HG03103 (cell line): ENCODE data around the gene HYAL2.

Experiments
- ATAC-seq: cut with Tn5 transposase; IDR thresholded peaks from one replicate; pipeline ENCODE4 v1.9.1; 2021; ENCODE audit warnings: low read depth; ENCODE audit not compliant: unreplicated experiment

The HYAL2 gene, protein sequence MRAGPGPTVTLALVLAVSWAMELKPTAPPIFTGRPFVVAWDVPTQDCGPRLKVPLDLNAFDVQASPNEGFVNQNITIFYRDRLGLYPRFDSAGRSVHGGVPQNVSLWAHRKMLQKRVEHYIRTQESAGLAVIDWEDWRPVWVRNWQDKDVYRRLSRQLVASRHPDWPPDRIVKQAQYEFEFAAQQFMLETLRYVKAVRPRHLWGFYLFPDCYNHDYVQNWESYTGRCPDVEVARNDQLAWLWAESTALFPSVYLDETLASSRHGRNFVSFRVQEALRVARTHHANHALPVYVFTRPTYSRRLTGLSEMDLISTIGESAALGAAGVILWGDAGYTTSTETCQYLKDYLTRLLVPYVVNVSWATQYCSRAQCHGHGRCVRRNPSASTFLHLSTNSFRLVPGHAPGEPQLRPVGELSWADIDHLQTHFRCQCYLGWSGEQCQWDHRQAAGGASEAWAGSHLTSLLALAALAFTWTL

DNA sequence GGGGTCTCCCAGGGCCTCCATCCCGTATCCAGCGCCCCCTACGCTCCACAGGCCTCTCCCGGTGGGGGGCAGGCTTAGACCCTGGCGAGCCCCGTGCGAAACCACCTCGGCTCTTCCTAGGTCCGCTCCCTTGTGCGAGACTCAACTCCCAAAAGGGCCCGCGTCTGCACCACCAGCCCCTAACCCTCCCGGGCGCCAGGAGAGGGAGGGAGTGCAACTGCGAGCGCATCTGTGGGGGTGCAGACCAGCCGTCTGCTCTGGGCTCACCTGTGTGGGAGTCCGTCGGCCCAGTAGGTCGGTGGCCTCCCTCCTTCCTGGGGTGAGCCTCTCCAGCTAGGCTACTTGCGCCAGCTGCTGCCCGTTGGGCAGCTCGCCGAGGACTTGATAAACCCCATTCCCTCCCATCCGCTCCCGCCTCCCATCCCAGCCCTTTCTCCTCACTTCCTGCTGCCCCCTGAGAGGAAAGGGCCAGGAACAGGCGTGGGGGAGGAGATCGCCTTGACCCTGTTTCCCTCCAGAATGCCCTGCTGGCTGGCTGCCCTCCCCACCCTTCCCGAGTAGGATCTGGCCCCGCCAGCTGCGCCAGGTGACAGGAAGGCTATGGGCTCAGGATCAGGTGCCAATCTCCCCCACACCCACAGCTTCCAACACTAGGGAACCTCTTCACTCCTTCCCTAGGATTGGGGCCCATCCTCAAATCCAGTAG is at the start of gene HYAL2:
Gene HYAL2 (minus strand): TSS at position 360 of the 706 bp plus-strand sequence. CDS start 2,256 bp downstream, outside the sequence.
- no peak for ATAC-seq

- ATAC-seq, result no peak
These were observed 48.7 kb upstream of the HYAL2 start for GRCh38 chr3:50371133-50371685.

DNA sequence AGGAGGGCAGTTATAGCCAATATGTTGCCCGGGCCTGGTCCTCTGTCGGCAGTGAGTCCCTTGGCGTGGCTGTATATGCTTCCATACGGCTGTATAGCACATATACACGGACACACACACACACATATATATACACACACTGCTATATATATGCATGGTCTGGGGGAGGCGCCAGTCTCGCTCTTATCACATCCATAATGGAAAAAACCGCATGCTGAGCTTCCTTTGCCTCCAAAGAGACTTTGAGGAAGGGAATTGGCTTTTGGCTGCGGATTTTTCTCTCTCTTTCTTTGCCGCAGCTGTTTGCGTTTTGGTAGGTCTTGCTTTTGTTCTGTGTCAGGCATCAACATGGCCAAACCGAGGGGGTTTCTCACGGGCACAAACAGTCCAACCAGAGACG is 48.0 kb upstream of the HYAL2 start:
- ATAC-seq, result no peak

- no peak for ATAC-seq
These were observed 46.6 kb upstream of the HYAL2 start for GRCh38 chr3:50369012-50369670.

- ATAC-seq, result no peak
These were observed 43.3 kb upstream of the HYAL2 start for GRCh38 chr3:50365842-50366220.

DNA sequence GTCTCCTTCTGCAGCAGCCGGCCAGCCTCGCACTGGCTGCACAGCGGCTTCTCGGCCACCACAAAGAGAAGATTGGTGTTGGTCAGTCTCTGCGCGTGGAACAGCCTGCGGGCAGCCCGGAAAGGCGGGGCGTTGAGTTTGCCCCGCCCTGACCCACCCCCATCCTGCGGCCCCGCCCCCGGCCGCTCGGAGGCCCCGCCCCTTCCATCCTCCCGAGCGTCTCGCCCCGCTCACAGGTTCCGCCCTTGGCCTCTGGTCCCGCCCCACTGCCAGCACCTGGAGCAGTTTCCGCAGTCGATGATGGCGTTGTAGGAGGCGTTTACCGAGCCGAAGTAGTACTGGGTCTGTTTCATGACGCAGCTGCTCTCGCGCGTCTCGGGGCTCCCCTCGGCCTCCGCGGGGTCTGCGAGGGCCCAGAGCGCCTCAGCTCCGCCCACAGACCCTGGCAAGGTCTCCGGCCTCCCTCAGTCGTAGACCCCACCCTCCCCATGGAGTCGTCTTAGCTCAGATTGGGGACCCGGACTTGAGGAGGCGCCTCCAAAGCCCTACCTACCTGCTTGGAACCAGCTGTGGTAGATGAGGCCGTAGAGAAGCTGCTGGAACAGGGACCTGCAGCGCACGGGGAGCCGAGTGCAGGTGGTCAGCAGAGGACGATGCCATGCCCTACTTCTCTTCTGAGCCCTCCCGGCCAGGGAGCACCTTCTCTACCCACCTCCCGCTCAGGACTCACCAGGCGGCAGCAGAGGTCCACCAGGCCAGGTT is 42.7 kb upstream of the HYAL2 start:
- ATAC-seq, result peak; percentile 91

DNA sequence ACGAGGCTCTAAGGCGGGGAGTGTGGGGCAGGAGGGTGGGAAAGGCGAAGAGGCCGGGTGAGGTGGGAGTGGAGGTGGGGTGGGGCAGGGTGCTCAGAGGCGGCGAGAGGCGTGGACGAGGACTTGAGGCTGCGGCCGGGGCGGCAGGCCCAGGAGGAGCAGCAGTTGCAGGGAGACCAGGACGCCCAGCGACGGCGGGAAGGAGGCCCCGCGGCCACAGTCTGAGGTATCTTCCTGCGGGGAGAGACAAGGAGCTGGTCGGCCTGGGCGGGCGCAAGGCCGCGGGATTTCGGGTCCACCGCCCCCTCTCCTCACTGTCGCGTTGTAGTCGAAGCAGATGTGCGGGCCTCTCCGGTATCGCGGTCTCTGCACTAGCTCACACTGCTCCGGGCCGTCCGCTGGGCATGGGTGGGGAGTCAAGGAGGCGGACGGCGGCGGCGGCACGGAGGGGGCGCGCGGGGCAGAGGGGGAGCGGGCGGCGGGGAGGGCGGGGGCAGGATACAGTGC is 42.1 kb upstream of the HYAL2 start:
- peak; percentile 7 for ATAC-seq

- peak; percentile 9 for ATAC-seq
These were observed 37.2 kb upstream of the HYAL2 start for GRCh38 chr3:50359760-50360110.

DNA sequence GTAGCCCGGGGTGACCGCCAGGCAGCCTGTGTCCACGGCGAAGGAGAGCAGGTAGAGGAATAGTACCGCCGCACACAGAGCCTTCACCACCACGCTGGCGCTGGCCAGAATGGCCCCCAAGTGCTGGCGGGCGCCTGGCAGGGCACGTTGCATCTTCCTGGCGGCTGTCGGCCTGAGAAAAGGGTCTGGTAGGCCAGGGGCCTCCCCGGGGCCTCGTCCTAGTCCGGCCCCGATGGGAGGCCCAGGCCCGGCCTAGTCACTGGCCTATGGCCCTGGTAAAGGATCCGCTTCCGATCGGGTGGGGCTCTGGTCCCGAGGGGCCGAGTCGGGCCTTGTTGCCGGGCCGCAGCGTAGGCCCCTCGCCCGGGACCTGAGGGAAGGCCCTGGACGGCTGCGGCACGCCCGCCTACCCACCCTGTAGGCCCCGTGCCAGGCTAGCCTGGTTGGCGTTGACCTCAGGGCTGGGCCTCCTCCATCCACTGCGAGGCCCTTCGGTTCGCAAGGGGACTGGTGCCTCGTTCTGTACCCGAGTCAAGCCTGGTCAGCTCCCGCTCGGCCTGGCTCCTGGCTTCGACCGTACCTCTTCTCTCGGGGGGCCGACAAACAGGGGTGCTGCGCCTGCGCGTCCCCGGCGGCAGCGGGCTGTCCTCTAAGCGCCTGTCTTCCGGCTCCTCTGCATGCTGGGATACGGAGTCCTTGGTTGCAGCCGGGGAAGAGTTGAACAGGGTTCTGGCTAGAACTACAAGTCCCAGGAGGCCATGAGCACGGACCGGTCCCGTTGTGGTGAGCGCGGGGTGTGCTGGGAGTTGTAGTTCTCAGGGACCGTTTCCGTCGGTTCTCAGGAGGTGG is 36.6 kb upstream of the HYAL2 start, which contains the start of gene TMEM115:
Gene TMEM115 (minus strand): TSS at position 611 of the 849 bp plus-strand sequence. CDS start 458 bp downstream, at position 153.
- peak; percentile 99 for ATAC-seq

DNA sequence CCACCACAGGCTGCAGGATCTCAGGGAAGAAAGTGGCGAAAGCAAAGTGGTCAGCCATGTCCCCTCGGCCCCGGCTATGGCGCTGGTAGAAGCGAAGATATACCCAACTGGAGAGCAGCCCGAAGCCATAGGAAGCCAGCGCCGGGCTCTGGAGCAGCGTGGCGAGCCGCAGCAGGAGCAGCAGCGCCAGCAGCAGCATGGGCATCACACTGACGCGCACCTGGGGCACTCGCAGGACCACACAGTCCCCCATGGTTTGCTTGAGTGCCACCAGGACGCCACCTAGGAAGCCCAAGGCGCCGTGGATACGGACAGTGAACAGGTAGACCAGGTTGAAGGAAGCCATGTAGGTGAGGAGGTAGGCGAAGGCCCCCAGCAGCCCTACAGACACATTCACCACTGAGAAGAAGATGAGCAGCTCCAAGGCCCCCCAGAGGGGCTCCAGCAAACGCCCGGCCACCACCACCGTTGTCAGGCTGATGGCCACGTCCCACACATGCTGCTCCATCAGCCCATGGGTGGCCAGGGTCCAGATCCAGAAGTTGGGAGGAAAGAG is 35.9 kb upstream of the HYAL2 start:
- no peak for ATAC-seq

DNA sequence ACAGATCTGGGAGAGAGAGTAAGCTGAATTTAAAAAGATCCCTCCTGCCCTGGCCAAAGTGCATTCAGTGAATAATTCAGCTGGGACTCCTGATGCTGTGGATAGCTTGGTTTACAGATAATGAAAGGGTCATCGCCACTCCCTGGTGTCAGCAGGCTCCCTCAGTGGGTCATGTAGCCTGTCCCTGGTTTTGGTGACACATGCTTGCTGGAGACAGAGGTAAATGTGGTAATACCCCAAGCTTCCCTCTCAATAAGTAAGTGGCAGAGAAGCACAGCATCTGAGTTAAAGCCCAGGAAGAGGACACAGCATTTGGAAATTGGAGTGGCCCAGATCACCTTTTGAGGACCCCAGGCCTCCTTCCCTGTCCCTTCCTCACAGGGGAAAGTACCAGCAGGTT is 34.9 kb upstream of the HYAL2 start:
- no peak for ATAC-seq

DNA sequence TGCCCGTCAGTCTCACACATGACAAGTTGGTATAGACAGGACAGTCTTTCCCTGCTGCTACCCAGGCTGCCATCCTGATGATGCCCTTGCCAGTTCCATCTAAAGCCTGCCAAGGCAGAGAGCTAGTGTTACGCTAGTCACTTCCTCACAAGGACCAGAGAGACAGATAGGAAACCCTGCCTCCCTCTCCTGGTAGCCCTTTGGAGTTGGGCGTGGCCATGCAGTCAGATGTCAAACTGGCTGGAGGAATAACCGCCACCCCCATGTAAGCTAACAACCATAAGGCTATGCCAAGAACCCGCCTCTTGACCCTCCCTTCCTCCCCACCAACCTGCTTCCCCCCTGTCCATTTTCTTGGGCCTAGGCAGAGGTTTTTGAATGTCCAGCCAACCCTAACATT is 34.0 kb upstream of the HYAL2 start:
- no peak for ATAC-seq

DNA sequence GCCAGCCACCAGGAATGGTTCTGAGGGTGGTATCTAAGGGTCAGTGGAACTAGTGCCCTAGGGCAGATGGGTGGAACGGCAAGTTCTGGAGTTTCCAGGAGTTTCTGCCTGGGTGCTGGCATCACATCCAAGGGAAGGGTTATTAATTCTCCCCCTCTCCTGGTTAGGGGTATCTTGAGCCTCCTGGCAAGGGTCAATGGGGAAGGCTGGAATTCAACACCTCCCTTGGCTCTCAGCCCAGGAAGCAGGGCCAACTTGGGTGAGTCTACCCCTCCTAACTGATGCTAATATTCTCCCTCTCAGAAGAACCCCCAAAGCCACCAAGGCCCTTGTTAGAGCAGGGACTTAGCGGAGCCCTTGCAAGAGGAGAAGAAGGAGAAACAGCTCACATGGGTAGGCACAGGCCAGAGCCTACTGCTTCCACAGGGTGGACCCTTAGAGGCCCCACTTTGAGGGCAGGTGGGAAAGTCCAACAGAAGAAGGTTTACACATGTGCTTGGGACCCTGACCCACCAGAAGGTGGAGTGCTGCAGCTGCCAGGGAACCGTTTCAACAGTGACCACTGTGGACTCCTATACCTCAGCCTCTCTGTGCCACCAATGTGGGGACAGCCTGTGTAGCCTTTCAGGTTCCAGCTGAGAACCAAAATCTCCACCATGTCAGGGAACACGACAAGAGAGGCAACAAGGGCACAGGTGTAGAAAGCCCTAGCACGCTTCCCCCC is 33.4 kb upstream of the HYAL2 start:
- no peak for ATAC-seq

- ATAC-seq, result no peak
These were observed 32.3 kb upstream of the HYAL2 start for GRCh38 chr3:50354850-50355249.

DNA sequence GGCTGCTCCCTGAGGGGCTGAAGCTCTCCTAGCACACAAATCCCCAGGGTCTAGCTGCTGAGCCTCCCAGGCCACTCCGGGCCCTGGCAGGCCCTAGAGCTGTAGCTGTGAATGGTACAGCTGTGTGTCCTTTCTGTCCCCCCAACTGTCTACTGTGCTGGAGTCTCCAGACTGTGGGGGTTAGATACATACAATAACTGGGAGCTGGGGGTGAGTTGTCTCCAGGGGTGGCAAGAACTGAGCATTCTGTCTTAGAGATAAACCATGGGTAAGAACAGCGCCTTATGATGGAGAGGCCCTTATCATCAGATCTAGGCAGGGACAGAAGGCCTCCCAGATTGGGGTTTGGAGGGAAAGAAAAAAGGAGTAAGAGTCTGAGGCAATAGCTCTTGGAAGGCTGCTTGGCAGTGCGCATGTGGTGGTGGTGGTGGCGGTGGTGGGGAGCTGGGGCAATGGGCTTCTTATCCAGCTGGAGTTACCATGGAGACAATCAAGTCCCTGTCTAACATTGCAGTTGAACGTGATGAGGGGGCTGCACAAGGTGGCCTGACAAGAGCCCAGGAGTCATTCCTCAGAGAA is 31.7 kb upstream of the HYAL2 start:
- ATAC-seq, result no peak

DNA sequence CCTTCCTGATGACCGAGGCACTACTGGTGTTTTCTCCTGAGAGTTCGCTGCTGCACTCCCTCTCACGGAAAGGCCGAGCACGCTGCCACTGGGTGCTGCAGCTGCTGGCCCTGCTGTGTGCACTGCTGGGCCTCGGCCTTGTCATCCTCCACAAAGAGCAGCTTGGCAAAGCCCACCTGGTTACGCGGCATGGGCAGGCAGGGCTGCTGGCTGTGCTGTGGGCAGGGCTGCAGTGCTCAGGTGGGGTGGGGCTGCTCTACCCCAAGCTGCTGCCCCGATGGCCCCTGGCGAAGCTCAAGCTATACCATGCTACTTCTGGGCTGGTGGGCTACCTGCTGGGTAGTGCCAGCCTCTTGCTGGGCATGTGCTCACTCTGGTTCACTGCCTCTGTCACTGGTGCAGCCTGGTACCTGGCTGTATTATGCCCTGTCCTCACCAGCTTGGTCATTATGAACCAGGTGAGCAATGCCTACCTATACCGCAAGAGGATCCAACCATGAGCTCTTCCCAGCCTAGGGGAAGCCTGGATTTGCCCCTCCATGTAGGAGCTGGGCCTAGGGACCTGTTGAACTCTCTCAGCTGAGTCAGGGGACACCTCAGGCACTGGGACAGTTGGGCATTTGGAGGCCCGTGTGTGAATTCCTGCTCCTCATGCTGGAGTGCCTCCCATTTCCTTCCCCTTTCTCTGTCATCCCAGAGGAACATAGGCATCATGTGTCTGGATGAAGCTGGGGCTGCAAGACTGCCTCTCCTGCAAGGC is 30.9 kb upstream of the HYAL2 start:
- no peak for ATAC-seq

GRCh38 chr3:50352781-50353180 is 30.2 kb upstream of the HYAL2 start:
- no peak for ATAC-seq
